Left kidney (tissue), 2 donors: Measurements from ENCODE around the gene DOLPP1. TPM values are rescaled to one million over a fixed set of nuclear protein-coding genes. Genes with fewer than 3 reads are reported as not detected.
"Not testable (repeated sequence)": the region's sequence is repeated elsewhere in the genome, so short reads cannot be mapped to it uniquely, and the experiment has no call there.

ENCODE experiments used
- DNase-seq: peaks from one replicate; pipeline ENCODE4 v3.0.0-alpha.2; 2013
- polyA plus RNA-seq: library from polyadenylated mRNA; unstranded; fragments of 120-200 nt; gene quantifications from one replicate; pipeline ENCODE4 v1.2.1, GENCODE V29; 2013; ENCODE audit not compliant: insufficient read length

Gene DOLPP1
- polyA plus RNA-seq, 1 donor, result 20.2 TPM

DNA sequence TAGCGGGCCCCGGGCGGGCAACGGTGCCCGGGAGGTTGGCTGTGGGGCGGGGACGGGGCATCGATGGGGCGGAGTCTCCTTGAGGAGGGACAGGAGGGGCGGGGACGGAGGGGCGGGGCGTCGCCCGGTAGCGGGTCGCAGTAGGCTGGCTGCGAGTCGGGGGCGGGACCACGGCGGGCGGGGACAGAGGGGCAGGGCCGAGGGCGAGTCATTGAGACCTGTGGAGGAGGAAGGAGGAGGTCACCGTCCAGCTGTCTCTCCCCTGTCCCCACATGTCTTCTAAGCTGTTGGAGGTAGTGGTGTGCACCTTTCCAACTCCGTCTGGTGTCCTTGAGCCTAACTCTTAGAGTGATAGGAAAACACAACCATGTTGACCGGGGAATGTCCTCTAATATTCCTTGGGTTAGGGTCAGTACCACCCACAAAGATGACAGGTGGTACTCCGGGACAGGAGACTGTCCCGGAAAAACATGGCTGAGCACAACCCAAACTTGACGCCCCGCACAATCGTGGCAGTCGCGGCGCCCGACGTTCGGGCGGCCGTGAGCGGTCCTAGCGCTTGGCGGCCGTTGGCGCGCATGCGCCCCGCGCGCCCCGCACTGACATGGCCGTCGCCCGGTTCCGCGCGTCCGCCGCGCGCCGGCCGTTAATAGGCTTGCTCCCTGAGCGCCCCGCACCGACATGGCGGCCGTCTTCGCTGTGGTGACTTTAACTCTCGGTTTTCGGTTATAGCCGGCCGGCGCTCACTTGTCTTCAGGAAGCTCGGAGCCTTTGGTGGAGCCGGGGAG lies 30.0 kb downstream of the DOLPP1 start, which contains the start of the genes CRAT and PTPA:
TSS of gene CRAT (minus strand) at position 54 of the 788 bp plus-strand sequence. CDS start 284 bp downstream, outside the sequence.
TSS of gene PTPA (plus strand) at position 676 of the 788 bp plus-strand sequence. CDS start 186 bp downstream, outside the sequence.
- peak; percentile 89 for DNase-seq

DNA sequence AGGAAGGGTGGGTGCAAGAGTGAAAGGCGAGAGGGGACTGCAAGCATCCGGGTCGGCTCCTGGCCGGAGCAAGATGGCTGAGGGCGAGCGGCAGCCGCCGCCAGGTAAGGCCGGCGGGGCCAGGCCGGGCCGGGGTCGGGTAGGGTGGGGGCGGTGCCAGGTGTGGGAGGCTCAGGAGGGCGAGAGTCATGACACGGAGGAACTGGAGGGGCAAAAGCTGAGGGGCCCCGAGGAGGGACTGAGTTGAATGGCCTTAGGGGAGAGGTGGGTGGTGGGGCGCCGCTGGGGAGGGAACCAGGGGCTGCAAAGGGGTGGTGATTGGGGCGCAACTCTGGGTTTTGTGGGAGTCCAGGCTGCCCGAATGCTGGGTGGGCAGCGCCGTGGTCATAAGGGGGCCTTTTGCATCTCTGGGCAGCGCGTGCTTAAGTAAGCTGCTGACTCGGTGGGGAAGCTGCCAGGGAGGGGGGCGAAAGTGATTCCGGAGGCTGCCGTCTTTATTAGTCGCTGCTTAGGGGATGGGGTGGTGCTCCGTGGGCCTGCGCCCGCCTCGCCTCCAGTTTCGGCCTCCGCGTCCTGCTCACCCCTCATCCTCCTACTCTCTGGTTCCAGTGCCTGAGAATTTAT lies 30.7 kb downstream of the DOLPP1 start:
- DNase-seq, result no peak

DNA sequence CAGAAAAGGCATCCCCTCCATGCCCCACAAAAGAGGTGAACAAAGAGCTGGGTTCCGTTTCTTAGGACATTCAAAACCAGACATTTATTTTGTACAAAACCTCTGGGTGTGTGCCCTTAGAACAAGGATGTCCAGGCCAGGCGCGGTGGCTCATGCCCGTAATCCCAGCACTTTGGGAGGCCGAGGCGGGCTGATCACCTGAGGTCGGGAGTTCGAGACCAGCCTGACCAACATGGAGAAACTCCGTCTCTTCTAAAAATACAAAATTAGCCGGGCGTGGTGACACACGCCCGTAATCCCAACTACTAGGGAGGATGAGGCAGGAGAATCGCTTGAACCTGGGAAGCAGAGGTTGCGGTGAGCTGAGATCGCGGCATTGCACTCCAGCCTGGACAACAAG lies 31.6 kb downstream of the DOLPP1 start:
- DNase-seq, result not testable (repeated sequence)

DNA sequence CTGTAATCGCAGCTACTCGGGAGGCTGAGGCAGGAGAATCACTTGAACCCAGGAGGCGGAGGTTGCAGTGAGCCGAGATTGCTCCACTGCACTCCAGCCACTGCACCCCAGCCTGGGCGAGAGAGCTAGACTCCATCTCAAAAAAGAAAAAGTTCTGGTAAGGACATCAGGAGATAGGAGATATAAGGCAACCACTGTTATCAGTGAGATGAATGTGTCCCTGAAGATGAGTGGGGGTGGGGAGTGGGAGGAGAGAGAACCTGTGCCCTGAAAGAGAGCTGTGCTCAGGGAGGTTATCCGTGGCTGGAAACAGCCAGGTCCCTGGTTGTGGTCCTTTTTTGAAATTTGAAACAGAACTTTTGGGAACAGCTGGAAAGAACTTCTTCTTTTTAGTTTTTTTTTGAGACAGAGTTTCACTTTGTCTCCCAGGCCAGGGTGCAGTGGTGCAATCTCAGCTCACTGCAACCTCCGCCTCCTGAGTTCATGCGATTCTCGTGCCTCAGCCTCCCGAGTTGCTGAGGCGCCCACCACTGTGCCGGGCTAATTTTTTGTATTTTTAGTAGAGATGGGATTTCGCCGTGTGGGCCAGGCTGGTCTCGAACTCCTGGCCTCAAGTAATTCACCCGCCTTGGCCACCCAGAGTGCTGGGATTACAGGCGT lies 32.9 kb downstream of the DOLPP1 start:
- DNase-seq, result no peak

DNA sequence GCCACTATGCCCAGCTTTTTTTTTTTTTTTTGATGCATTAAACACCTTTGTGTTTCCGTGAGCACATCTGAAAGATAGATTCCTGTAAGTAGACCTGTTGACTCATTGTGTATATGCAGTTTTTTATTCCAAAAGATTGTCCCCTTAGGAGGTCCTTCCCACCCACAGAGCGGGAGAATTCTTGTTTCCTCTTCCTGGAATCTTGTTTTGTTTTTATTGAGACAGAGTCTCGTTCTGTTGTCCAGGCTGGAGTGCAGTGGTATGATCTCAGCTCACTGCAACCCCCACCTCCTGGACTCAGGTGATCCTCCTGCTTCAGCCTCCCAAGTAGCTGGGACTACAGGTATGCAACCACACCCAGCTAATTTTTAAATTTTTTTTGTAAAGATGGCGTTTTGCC lies 37.9 kb downstream of the DOLPP1 start:
- DNase-seq, result no peak

DNA sequence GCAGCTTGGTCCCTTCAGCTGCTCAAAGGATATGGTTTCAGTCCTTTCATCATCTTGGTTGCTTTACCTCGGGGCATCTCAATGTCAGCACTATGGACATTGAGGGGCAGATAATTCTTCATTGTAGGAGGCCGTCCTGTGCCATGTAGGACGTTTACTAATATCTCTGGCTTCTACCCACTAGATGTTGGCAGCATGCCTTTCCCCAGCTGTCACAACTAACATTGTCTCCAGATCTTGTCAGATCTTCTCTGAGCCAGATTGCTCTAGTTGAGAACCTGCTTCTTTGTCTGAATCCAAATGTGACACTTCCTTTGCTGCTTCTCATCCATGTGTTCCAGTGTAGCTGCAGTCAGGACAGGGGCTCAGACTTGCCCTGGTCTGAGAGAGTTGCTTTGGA lies 40.6 kb downstream of the DOLPP1 start:
- DNase-seq, result no peak

DNA sequence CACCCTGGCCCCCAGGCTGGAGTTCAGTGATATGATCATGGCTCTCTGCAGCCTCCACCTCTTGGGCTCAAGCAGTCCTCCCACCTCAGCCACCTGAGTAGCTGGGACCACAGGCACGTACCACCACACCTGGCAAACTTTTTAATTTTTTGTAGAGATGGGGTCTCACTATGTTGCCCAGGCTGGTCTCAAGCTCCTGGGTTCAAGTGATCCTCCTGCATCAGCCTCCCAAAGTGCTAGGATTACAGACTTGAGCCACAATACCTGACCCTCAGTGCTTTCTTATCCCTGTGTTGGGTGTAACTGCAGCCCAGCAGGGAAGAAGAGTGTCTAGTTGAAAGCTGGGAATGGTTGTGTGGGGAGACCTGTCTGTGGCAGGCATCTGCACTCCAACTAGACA lies 41.2 kb downstream of the DOLPP1 start:
- no peak for DNase-seq

DNA sequence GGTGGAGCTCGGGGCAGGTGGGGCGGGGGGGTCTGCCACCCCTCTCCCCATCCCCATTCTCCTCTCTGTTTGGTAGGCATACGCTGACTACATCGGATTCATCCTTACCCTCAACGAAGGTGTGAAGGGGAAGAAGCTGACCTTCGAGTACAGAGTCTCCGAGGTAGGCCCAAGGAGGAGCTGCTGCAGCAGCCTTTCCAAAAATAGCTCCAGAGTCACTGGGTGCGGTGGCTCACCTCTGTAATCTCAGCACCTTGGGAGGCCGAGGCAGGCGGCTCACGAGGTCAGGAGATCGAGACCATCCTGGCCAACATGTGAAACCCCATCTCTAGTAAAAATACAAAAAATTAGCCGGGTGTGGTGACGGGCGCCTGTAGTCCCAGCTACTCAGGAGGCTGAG lies 42.1 kb downstream of the DOLPP1 start:
- not testable (repeated sequence) for DNase-seq

DNA sequence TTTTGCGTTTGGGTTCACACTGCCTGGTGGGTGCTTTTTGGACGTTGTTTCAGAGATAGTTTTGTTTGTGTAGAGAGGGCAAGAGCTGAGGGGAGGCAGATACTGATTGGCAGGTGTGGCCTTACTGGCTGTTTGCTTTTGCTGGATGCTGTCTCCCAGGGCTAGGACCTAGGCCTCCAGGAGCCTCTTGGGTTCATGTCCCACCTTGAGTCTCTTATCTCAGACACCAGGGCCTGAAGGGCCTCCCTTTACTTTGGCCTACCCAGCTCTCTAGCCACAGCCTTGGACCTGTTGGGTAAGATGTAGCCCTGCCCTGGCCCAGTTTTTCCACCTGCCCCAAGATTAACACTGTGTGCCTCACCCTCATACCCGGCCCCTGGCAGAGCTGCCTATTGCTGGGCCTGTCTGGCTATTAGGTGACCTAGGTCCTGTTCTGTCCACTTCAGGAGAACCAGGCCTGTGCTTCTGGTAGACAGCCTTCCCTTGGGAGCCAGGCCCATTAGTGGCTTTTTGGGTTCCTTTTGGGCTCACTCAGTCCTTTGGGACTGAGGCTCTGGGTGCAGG lies 43.7 kb downstream of the DOLPP1 start:
- DNase-seq, result no peak

DNA sequence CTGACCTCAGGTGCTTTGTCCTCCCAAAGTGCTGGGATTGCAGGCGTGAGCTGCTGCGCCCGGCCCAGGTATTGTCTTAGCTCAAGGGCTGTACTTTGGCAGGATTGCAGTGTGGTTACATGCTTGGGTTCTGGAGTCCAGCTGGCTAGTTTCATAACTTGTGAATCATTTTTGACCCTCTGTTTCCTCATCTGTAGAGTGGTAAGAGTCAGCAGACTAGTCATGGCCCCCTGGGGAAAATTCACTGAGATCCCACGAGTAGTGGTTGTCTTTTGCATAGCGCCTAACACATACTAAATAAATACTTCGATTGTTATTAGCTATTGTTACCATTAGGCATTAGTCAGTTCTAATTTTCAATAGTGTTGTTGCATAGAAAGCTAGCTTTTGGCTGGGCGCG lies 44.6 kb downstream of the DOLPP1 start:
- no peak for DNase-seq

DNA sequence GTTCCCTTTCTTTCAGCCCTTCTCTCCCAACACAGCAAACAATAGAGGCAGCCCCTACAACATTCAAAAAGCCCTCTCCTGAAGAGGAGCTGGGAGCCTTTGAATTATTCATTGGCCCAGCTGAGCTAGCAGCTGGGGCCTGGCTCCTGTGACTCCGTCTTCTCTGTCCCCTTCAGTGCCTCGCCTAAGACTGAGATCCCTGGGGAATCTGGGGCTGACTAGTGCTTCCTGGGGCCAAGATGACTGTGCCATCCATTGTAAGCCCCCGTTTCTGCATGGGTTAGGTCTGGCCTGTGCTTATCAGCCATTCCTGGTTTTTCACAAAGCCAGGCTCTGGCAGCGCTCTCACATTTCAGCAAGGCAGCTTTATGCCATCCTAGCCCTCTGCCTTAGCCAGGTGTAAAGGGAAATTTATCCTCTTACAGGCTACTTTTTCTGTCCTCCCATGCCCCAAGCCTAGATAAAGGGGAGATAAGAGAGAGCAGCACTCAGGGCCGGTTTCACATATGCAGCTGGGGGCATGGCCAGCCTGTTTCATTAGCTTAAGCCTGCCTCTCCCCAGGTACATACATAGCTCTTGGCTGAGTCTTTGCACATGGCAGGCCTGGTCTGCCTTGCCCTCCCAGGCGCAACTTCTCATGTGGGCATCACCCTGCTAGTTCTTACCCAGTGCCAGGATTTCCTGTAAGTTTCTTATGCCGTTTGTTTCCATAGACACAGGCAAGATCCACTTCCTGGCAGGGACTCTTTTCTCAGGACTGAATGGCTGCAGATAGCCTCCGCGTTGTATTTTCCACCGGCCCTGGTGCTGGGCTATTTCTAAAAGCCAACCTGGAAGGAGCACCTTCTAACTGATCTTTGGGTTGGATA lies 46.1 kb downstream of the DOLPP1 start:
- DNase-seq, result no peak

DNA sequence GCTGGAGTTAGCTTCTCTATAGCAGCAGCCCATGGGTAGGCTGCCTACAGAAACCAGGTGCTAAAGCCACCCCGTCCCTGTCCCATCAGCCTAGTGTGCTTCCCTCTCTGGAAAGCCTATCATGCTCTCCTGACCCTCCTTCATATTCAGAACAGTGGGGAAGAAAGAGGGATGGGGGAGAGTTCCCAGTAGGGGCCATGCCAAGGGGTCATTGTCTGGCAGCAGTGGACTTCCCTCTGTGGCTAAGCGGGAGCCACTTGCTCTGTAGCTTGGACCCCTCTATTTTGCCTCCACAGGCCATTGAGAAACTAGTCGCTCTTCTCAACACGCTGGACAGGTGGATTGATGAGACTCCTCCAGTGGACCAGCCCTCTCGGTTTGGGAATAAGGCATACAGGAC lies 47.8 kb downstream of the DOLPP1 start:
- DNase-seq, result no peak

DNA sequence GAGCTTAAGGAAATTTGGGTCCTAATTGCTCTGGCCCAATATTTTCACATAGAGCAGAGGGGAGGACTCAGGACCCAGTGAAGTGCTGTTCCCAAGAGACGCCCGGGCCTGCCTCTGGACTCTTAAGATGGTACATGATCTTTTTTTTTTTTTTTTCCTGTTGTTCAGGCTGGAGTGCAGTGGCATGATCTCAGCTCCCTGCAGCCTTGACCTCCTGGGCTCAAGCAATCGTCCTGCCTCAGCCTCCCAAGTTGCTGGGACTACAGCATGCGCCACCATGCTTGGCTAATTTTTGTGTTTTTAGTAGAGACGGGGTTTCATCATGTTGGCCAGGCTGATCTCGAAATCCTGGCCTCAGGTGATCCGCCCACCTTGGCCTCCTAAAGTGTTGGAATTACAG lies 49.4 kb downstream of the DOLPP1 start:
- not testable (repeated sequence) for DNase-seq

DNA sequence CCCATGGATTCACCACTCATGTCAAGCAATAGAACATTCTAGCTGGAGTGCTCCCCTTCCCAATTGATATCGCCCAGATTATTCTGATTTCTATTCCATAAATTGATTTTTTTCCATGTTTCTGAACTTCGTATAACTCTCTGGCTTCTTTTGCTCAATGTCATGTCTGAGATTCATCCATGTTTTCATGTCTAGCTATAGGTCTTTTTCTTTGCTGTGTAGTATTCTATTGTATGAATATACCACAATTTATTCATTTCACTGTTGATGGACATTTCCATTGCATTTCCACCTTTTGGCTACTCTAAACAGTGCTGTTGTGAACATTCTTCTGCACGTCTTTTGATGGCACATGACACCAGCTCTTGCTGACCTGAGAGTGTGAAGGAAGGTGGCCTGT lies 49.9 kb downstream of the DOLPP1 start:
- no peak for DNase-seq

DNA sequence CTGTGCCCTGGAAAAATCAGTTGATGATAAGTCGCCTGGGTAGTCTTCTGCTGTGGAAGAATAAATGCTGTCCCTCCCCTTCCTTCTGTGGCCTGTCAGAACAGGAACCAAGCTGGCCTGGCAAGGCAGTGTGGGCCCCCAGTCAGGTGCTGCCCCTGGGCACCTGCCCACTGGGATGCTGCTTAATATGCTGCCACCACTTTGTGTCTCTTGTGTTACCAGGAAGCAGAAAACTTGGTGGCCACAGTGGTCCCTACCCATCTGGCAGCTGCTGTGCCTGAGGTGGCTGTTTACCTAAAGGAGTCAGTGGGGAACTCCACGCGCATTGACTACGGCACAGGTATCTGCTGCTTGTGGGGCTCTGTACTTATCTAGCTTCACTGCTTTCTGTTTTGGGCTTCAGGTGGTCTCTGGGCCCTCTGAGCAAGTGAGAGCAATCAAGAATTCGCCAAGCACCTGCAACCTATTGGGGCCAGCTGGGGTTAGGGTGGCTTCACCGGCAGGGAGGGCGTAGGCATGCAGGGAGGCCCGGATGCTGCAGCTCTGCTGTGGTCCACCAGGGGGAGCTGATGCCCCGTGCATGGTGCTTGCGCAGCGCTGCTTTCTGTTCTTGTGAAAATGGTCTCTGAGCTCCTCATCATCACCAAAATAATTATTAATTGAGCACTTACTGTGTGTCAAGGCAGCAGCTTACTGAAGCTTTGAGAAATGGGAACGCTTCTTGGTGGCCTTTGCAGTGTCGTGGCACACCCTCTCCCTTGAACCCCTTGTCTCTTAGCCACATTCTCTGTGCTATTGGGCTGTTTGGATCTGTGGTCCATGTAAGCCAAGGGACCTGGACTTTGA lies 50.6 kb downstream of the DOLPP1 start:
- no peak for DNase-seq

DNA sequence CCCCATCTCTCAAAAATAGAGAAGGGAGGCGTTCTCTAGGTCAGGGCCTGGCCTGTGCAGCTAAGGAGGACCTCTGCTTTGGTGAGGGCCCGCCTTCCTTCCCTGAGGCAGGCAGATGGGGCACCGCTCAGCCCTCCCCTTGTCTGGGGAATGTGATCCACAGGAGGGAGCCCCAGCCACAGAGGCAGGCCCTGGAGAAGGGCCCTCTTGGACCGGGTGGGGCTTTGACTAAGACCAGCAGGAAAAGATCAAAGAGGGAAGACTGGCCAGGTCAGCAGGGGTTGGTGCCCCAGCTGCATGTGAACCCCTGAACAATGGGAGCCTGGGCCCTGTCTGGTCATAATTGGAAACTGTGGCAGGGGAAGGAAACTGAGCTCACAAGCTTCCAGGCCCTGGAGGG lies 52.2 kb downstream of the DOLPP1 start:
- DNase-seq, result no peak

DNA sequence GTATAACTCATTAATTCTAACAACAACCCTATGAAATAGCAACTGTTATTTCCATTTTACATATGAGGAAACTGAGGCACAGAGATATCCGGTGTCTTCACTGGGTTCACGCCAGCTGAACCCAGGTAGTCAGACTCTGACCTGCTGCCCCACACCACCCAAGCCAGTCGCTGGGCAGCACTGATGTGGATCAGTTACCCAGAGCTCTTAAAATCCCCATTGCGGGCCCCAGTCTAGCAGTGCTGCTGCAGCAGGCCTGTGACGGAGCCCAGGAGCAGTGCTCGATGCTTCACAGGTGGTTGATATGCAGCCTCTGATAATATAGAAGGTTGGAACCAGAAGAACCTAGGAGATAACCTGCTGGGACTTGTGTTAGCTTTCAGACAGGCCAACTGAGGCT lies 54.6 kb downstream of the DOLPP1 start:
- DNase-seq, result no peak

DNA sequence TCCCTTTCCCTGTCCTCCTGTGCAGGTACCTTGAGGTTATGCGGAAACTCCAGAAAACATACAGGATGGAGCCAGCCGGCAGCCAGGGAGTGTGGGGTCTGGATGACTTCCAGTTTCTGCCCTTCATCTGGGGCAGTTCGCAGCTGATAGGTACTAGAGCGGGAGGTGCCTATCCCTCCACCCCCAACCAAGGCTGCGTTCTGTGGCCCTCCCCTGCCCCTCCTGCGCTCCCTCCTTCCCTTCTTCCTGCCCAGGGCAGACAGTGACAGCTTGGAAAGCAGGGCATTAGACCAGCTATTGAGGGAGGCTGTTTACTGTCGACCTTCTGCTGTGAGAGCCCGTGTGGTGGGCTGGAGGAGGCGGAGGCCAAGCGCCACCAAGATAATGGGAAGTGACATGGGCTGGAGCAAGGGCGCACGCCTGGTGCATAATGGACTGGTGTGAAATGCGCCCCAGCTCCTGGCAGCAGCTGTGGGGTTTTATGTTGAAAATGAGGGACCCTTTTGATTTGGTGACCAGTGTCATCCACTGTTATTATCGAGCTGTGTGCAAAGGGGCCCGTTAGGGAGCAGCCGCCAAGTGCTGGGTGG lies 55.6 kb downstream of the DOLPP1 start:
- no peak for DNase-seq

DNA sequence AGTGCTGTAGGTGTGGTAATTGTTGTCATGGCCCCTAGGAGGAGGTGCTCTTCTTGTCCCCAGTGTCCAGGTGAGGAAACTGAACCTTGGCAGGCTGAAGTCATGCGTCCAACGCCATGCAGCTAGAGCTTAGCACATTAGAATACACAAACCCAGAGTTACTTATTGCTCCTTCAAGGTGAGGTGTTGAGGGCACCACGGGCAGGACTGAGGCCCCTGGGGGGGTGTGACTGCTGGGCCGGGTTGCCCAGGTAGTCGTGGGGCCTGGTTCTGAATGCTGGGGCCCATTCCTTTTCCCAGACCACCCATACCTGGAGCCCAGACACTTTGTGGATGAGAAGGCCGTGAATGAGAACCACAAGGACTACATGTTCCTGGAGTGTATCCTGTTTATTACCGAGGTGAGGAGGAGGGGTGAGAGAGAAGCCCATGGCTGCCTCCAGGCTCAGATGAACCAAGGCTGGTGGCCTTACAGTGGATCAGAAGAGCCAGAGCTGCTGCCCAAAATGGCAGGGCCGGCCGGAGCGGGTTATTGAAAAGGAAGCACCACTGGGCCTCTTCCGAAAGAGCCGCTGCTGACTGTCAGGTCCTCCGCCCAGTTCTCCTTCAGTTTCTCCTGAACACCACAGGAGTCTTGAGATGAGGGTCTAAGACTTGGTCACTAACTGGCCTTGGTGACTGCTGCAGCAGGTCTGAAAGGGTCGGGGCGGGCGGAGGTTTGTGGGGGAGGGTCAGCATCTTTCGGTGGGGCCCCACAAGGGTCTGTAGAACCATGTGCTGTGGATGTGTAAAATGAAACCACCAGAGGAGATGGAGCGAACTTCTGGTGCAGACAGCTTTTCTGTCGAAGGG lies 56.6 kb downstream of the DOLPP1 start:
- DNase-seq, result no peak

DNA sequence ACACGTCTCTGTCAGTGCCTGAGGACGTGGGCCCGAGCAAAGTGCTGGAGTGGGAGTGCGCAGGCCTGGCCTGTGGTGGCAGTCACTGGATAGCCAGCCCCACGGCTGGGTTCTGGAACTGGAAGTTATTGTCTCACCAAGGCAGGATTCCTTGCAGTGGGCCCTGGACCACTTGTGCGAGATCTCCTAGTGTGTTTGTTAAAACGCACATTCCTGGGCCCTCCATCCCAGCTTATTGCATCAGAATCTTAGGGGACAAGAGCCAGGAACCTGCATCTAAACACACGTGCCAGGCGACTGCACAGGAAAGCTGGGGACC lies 57.2 kb downstream of the DOLPP1 start:
- DNase-seq, result no peak
